ENCODE data around the gene CEP350.

DNA sequence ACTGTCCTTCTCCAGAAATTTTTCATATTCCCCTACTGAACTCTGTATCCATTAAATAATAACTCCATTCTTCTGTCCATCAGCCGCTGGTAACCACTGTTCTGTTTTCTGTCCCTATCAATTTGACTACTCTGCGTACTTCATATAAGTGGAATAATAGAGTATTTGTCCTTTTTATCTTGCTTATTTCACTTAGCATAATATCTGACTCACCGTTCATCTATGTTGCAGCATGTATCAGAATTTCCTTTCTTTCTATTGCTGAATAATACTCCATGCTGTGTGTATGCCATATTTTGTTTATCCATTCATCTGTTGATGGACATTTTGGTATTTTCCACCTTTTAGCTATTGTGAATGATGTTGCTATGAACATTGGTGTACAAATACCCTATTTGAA is 71.9 kb downstream of the CEP350 start:
- TF ChIP-seq, protein P1, sequence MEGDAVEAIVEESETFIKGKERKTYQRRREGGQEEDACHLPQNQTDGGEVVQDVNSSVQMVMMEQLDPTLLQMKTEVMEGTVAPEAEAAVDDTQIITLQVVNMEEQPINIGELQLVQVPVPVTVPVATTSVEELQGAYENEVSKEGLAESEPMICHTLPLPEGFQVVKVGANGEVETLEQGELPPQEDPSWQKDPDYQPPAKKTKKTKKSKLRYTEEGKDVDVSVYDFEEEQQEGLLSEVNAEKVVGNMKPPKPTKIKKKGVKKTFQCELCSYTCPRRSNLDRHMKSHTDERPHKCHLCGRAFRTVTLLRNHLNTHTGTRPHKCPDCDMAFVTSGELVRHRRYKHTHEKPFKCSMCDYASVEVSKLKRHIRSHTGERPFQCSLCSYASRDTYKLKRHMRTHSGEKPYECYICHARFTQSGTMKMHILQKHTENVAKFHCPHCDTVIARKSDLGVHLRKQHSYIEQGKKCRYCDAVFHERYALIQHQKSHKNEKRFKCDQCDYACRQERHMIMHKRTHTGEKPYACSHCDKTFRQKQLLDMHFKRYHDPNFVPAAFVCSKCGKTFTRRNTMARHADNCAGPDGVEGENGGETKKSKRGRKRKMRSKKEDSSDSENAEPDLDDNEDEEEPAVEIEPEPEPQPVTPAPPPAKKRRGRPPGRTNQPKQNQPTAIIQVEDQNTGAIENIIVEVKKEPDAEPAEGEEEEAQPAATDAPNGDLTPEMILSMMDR (conservative IDR thresholded peaks at IDR 0.05 in 1 of 2, IDR thresholded peaks at IDR 0.05 in 1 of 2; ENCODE audit: extremely low read depth in 1 of 2, insufficient read depth in 1 of 2, low read depth in 1 of 2, low read length in 2 of 2), result no peak
- TF ChIP-seq EZH2 (IDR thresholded peaks at IDR 0.05; ENCODE audit: borderline replicate concordance, low read length), result no peak
